ENCODE results near the gene C3orf52. TPM values are rescaled to one million over a fixed set of nuclear protein-coding genes. Genes with fewer than 3 reads are reported as not detected.
A peak's percentile ranks its signal among the peaks of the same experiment; 100 is the strongest.

C3orf52 gene
- total and polyA plus RNA-seq, 10 of the 15 experiments (the other 5 are each of a cell fraction or from before 2014, with no cell fraction given), result 0.15 to 1.9 (median 0.73) TPM

GRCh38 chr3:112128843-112129727 lies 42.9 kb downstream of the C3orf52 start (continued):
- TF ChIP-seq, protein P1, sequence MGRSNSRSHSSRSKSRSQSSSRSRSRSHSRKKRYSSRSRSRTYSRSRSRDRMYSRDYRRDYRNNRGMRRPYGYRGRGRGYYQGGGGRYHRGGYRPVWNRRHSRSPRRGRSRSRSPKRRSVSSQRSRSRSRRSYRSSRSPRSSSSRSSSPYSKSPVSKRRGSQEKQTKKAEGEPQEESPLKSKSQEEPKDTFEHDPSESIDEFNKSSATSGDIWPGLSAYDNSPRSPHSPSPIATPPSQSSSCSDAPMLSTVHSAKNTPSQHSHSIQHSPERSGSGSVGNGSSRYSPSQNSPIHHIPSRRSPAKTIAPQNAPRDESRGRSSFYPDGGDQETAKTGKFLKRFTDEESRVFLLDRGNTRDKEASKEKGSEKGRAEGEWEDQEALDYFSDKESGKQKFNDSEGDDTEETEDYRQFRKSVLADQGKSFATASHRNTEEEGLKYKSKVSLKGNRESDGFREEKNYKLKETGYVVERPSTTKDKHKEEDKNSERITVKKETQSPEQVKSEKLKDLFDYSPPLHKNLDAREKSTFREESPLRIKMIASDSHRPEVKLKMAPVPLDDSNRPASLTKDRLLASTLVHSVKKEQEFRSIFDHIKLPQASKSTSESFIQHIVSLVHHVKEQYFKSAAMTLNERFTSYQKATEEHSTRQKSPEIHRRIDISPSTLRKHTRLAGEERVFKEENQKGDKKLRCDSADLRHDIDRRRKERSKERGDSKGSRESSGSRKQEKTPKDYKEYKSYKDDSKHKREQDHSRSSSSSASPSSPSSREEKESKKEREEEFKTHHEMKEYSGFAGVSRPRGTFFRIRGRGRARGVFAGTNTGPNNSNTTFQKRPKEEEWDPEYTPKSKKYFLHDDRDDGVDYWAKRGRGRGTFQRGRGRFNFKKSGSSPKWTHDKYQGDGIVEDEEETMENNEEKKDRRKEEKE (IDR thresholded peaks at IDR 0.05), result no peak
- TF ChIP-seq KLF5 (IDR thresholded peaks at IDR 0.05; ENCODE audit: partially characterized antibody) (no peak), BMI1 (IDR thresholded peaks at IDR 0.05; ENCODE audit: borderline replicate concordance) (peak; percentile 80; the same call in 1 of the 2 replicates), SMARCA5 (IDR thresholded peaks at IDR 0.05) (no peak), ZBTB4 (CRISPR knock-in tag; IDR thresholded peaks at IDR 0.05) (peak; percentile 57; the same call in 1 of the 2 replicates), SMAD5 (IDR thresholded peaks at IDR 0.05; ENCODE audit: low read depth) (peak; percentile 63), SREBF2 (IDR thresholded peaks at IDR 0.05; ENCODE audit: low read length) (no peak), POLR2A (IDR thresholded peaks at IDR 0.05; ENCODE audit: low read depth, low read length) (peak; percentile 66; the same call in 1 of the 2 replicates), STAT3 (IDR thresholded peaks at IDR 0.05; ENCODE audit: low read depth, low read length) (peak; percentile 23; the same call in 1 of the 2 replicates), CHD4 (IDR thresholded peaks at IDR 0.05) (no peak), YY1 (IDR thresholded peaks at IDR 0.05; ENCODE audit: low read depth, low read length) (no peak), FOXK2 (IDR thresholded peaks at IDR 0.05) (no peak), TCF3 (IDR thresholded peaks at IDR 0.05; ENCODE audit: borderline replicate concordance, insufficient read depth, low read depth, low read length) (peak; percentile 85), BRCA1 (IDR thresholded peaks at IDR 0.05; ENCODE audit: low read depth, low read length) (no peak), MLLT1 (IDR thresholded peaks at IDR 0.05) (peak; percentile 79), POU2F2 (IDR thresholded peaks at IDR 0.05; ENCODE audit: borderline replicate concordance, low read depth, low read length) (peak; percentile 66; the same call in 2 of the 3 replicates), ZZZ3 (IDR thresholded peaks at IDR 0.05; ENCODE audit: control insufficient read depth, insufficient read length, low read depth) (no peak), TARDBP (IDR thresholded peaks at IDR 0.05; ENCODE audit: borderline replicate concordance) (no peak)
- TF ChIP-seq, protein P2, sequence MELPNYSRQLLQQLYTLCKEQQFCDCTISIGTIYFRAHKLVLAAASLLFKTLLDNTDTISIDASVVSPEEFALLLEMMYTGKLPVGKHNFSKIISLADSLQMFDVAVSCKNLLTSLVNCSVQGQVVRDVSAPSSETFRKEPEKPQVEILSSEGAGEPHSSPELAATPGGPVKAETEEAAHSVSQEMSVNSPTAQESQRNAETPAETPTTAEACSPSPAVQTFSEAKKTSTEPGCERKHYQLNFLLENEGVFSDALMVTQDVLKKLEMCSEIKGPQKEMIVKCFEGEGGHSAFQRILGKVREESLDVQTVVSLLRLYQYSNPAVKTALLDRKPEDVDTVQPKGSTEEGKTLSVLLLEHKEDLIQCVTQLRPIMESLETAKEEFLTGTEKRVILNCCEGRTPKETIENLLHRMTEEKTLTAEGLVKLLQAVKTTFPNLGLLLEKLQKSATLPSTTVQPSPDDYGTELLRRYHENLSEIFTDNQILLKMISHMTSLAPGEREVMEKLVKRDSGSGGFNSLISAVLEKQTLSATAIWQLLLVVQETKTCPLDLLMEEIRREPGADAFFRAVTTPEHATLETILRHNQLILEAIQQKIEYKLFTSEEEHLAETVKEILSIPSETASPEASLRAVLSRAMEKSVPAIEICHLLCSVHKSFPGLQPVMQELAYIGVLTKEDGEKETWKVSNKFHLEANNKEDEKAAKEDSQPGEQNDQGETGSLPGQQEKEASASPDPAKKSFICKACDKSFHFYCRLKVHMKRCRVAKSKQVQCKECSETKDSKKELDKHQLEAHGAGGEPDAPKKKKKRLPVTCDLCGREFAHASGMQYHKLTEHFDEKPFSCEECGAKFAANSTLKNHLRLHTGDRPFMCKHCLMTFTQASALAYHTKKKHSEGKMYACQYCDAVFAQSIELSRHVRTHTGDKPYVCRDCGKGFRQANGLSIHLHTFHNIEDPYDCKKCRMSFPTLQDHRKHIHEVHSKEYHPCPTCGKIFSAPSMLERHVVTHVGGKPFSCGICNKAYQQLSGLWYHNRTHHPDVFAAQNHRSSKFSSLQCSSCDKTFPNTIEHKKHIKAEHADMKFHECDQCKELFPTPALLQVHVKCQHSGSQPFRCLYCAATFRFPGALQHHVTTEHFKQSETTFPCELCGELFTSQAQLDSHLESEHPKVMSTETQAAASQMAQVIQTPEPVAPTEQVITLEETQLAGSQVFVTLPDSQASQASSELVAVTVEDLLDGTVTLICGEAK (IDR thresholded peaks at IDR 0.05; ENCODE audit: borderline replicate concordance), result no peak
